K562 (cell line): ENCODE measurements around the gene LSM4. TPM values are rescaled to one million over a fixed set of nuclear protein-coding genes. Genes with fewer than 3 reads are reported as not detected.

Source experiments
- ARID1B ChIP-seq: fragments of 450-650 bp; IDR thresholded peaks from 2 replicates; pipeline ENCODE4 v1.6.1; 2016; ENCODE audit warnings: antibody characterized with exemption, mild to moderate bottlenecking, inconsistent platforms
- CC2D1A ChIP-seq: fragments of 450-650 bp; IDR thresholded peaks from 2 replicates; pipeline ENCODE4 v1.6.1; 2017; ENCODE audit warnings: mild to moderate bottlenecking
- HOMEZ ChIP-seq: fragments of 250-450 bp; sonication (Bioruptor Pico); IDR thresholded peaks from 2 replicates; pipeline ENCODE4 v1.4.0; 2020; ENCODE audit warnings: mild to moderate bottlenecking, moderate library complexity
- MAFK ChIP-seq: IDR thresholded peaks from 2 replicates; pipeline ENCODE4 v1.6.1; 2011; ENCODE audit warnings: low read length, improper control_type of control experiment
- NFIC ChIP-seq: fragments of 450-650 bp; IDR thresholded peaks from 2 replicates; pipeline ENCODE4 v1.6.1; 2017; ENCODE audit warnings: mild to moderate bottlenecking, inconsistent platforms
- NR2C2 ChIP-seq, 2 experiments: fragments of 200-800 bp in 1 of 2; sonication (Bioruptor generic) in 1 of 2; sonication (generic) in 1 of 2; formaldehyde crosslinking in 1 of 2; IDR thresholded peaks; 2 replicates each; pipeline versions ENCODE4 v1.6.1 to v1.8.0; 2016 to 2022; ENCODE audit warnings: mild to moderate bottlenecking in 1 of 2, missing compliant biosample characterization in 1 of 2, missing genetic modification characterization in 1 of 2, missing genetic modification reagents in 1 of 2
- PHB ChIP-seq: fragments of 250-450 bp; sonication (Bioruptor Pico); IDR thresholded peaks from 2 replicates; pipeline ENCODE4 v1.5.0; 2021
- SAFB2 ChIP-seq: fragments of 200-400 bp; formaldehyde crosslinking; IDR thresholded peaks from 2 replicates; pipeline ENCODE4 v1.6.1; 2018; ENCODE audit warnings: borderline replicate concordance, low read length, low read depth, moderate library complexity; ENCODE audit not compliant: severe bottlenecking
- SMARCA5 ChIP-seq: fragments of 450-650 bp; IDR thresholded peaks from 2 replicates; pipeline ENCODE4 v1.6.1; 2016
- SREBF2 ChIP-seq: sonication (generic); formaldehyde crosslinking; IDR thresholded peaks from 2 replicates; pipeline ENCODE4 v1.4.0; 2020; ENCODE audit warnings: mild to moderate bottlenecking, missing genetic modification reagents
- TBL1XR1 ChIP-seq, 2 experiments: IDR thresholded peaks; 2 replicates each; pipeline ENCODE4 v1.6.1; 2012; ENCODE audit warnings: improper control_type of control experiment in 2 of 2, low read length in 2 of 2, mild to moderate bottlenecking in 1 of 2
- TFAM ChIP-seq: fragments of 250-450 bp; sonication (Bioruptor Pico); conservative IDR thresholded peaks from 2 replicates; pipeline ENCODE4 v1.5.0; 2021; ENCODE audit warnings: mild to moderate bottlenecking, moderate library complexity
- ZBED1 ChIP-seq: IDR thresholded peaks from 2 replicates; pipeline ENCODE4 v1.6.1; 2014
- ZNF133 ChIP-seq: fragments of 250-450 bp; sonication (Bioruptor Pico); IDR thresholded peaks from 2 replicates; pipeline ENCODE4 v1.4.0; 2020; ENCODE audit warnings: mild to moderate bottlenecking
- ZNF740 ChIP-seq, 3 experiments: fragments of 200-800 bp in 1 of 3; sonication (Bioruptor generic) in 1 of 3; sonication (generic) in 1 of 3; formaldehyde crosslinking in 1 of 3; IDR thresholded peaks; 2 replicates each; pipeline versions ENCODE4 v1.6.1 to v1.8.0; 2016 to 2022; ENCODE audit warnings: mild to moderate bottlenecking in 2 of 3, missing compliant biosample characterization in 2 of 3, missing genetic modification characterization in 2 of 3, missing genetic modification reagents in 1 of 3
- polyA plus RNA-seq, 8 experiments: library from polyadenylated mRNA; depleted of rRNA in 4 of 8; stranded (reverse) in 5 of 8; unstranded in 3 of 8; fragments of >200 nt; fragmentation: Nextera tagmentation in 2 of 8; fragmentation: Illumina TruSeq in 1 of 8; extraction: Ambion mirVana in 2 of 8; extraction: Trizol in 1 of 8; gene quantifications; 2 replicates each; pipeline versions ENCODE4 v1.2.1 to v1.2.3, GENCODE V29; 2011 to 2014; ENCODE audit warnings: inconsistent platforms in 1 of 8, missing spikeins in 1 of 8
- total RNA-seq, 7 experiments: library from RNA; depleted of rRNA in 6 of 7; stranded (reverse); fragments of >200 nt in 6 of 7; fragmentation: Illumina TruSeq in 2 of 7; extraction: Trizol in 2 of 7; gene quantifications; 2 replicates each; pipeline versions ENCODE4 v1.2.1 to v1.2.3, GENCODE V29; 2011 to 2021; ENCODE audit warnings: low replicate concordance in 1 of 7
- TF ChIP-seq, protein P1 (sequence below): fragments of 250-450 bp; sonication (Bioruptor Pico); IDR thresholded peaks from 2 replicates; pipeline ENCODE4 v1.5.0; 2021; ENCODE audit warnings: mild to moderate bottlenecking, borderline replicate concordance

LSM4 gene
- total and polyA plus RNA-seq, 9 of the 15 experiments (the other 6 are each of a cell fraction or from before 2014, with no cell fraction given): 11.9 to 763 (median 202) TPM

DNA sequence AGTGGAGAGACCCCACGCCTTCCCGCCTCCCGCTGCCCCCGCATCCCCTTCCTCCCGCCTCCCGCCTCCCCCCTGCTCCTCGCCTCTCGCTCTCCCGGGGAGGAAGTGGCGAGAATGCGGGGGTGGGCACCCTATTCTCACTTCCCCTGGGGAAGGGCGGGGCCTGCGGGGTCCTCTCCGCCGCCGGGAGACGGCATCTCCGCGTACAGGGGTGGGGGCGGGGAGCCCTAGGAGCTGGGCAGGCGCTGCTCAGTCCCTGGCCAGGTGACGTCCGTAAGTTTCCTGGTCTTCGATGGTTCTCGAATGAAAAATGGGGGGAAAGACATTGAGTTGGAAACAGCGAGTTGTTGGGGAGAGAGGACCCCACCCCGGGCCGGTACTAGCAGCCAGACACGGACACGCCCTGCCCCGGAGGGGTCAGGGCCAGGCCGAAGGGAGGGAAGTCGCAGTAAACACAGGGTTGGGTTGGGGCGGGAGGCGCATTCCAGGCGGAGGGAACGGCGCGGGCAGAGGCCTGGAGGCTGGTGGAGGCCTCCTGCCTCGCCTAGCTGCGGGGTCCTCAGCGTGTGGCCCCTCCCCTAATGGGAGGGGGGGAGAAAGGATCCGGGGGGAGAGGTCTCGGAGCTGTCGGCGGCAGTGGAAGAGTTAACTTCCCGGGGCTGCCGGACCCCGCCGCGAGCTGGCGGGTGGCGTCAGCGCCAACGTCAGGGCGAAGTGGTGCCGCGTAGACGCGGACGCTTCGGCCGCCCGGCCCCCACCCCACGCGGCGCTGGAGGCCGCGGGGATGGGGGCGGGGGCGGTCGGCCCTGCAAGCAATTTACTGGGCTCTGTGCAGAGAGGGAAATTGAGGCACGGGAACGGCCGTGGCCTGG lies 31.1 kb downstream of the LSM4 start (continued):
- TF ChIP-seq HOMEZ (CRISPR knock-in tag) (no peak), MAFK (no peak), TBL1XR1 (IDR thresholded peaks at IDR 0.05; ENCODE audit: low read length in 2 of 2) (no peak), PHB (no peak), SREBF2 (CRISPR knock-in tag) (no peak), NFIC (no peak), SMARCA5 (no peak), SAFB2 (no peak), CC2D1A (peak; percentile 52; the same call in 1 of the 2 replicates), ZNF133 (peak; percentile 3; the same call in 1 of the 2 replicates), ZBED1 (no peak), ZNF740 (CRISPR knock-in tag; IDR thresholded peaks at IDR 0.05) (peak; percentile 55), ZNF740 (tag; IDR thresholded peaks at IDR 0.05) (no peak), NR2C2 (CRISPR knock-in tag; IDR thresholded peaks at IDR 0.05) (peak; percentile 62; the same call in 1 of the 2 replicates), NR2C2 (tag; IDR thresholded peaks at IDR 0.05) (peak; percentile 83), TFAM (CRISPR knock-in tag) (no peak), ARID1B (peak; percentile 59)
- TF ChIP-seq, protein P1, sequence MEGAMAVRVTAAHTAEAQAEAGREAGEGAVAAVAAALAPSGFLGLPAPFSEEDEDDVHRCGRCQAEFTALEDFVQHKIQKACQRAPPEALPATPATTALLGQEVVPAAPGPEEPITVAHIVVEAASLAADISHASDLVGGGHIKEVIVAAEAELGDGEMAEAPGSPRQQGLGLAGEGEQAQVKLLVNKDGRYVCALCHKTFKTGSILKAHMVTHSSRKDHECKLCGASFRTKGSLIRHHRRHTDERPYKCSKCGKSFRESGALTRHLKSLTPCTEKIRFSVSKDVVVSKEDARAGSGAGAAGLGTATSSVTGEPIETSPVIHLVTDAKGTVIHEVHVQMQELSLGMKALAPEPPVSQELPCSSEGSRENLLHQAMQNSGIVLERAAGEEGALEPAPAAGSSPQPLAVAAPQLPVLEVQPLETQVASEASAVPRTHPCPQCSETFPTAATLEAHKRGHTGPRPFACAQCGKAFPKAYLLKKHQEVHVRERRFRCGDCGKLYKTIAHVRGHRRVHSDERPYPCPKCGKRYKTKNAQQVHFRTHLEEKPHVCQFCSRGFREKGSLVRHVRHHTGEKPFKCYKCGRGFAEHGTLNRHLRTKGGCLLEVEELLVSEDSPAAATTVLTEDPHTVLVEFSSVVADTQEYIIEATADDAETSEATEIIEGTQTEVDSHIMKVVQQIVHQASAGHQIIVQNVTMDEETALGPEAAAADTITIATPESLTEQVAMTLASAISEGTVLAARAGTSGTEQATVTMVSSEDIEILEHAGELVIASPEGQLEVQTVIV: peak; percentile 14; the same call in 1 of the 2 replicates
